Measurements from ENCODE around the gene ZDHHC14. TPM values are rescaled to one million over a fixed set of nuclear protein-coding genes. Genes with fewer than 3 reads are reported as not detected.

ZDHHC14 gene
- total RNA-seq, 1 experiment from 2014 or later: 1.7 TPM

DNA sequence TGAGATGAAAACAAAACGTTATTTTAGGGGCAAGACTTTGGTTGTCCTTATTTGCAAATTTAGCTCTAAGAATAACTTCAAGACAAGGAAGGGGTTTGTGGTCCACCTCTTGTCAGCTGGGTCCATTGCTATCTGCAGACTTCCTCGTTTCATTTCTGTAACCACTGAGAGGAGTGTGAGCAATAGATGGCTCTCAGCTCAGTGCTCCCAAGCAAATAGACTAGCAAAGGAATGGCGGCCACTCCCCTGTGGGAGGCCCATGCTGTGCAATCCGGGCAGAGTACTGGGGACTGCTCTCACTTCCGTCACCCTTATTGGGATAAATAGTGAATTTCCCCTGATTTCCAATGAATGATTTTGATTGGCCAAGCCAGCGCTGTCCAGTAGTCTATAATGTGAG, 176.6 kb downstream of the ZDHHC14 start:
- Histone ChIP-seq H4K5ac (ENCODE audit: insufficient read length, low read depth, low read length) (no peak overlapping the region), H3K9me3 (ENCODE audit: control insufficient read depth, low read depth, low read length) (no peaks in the 10 kb centered on the region), H3K56ac (ENCODE audit: insufficient read length, low read depth, low read length) (no peak overlapping the region), H3K27ac (ENCODE audit: insufficient read length, low read depth, low read length) (no peak overlapping the region), H3K18ac (ENCODE audit: insufficient read length, low read depth, low read length) (no peak overlapping the region), H3K23me2 (ENCODE audit: insufficient read length, low read depth, low read length, poor library complexity, severe bottlenecking) (peaks cover 4% of the 10 kb centered on the region), H3K79me2 (ENCODE audit: insufficient read depth, low read length) (no peaks in the 10 kb centered on the region), H3K79me1 (ENCODE audit: insufficient read depth, low read depth, low read length, poor library complexity, severe bottlenecking) (no peaks in the 10 kb centered on the region), H2AFZ (ENCODE audit: low read length) (no peak overlapping the region), H2BK12ac (ENCODE audit: insufficient read length, low read depth, low read length) (no peak overlapping the region), H2AK5ac (ENCODE audit: insufficient read length, low read length) (no peak overlapping the region), H3K23ac (ENCODE audit: insufficient read length, low read depth, low read length) (no peak overlapping the region), H2BK15ac (ENCODE audit: low read depth, low read length) (no peak overlapping the region), H3K4me1 (ENCODE audit: insufficient read depth, low read length) (peaks cover 9% of the 10 kb centered on the region), H3K27me3 (ENCODE audit: insufficient read depth, low read length) (no peaks in the 10 kb centered on the region), H2BK5ac (ENCODE audit: insufficient read length, low read length) (no peak overlapping the region), H3T11ph (ENCODE audit: low read length) (no peak overlapping the region), H3K4me2 (ENCODE audit: insufficient read depth, insufficient read length, low read length) (no peak overlapping the region), H2BK20ac (ENCODE audit: low read depth, low read length, poor library complexity, severe bottlenecking) (no peak overlapping the region), H4K91ac (ENCODE audit: insufficient read length, low read depth, low read length) (no peak overlapping the region), H4K20me1 (ENCODE audit: control insufficient read depth, insufficient read depth, insufficient read length) (no peaks in the 10 kb centered on the region), H4K8ac (replicated peaks; ENCODE audit: insufficient read length, low read depth, low read length) (no peak overlapping the region), H3K9ac (ENCODE audit: extremely low read depth, insufficient read length, low read length) (no peak overlapping the region), H2BK120ac (ENCODE audit: low read depth, low read length, poor library complexity, severe bottlenecking) (no peak overlapping the region), H3K4ac (ENCODE audit: low read depth, low read length) (no peak overlapping the region), H3K14ac (ENCODE audit: insufficient read depth, low read length) (no peak overlapping the region)
- Mint-ChIP-seq H3K4me3 (no peak overlapping the region), H3K27me3 (ENCODE audit: low read depth) (peaks cover 4% of the 10 kb centered on the region), H3K4me1 (peaks cover 43 to 45% of the 10 kb centered on the region in 2 experiments), H3K9me3 (no peaks in the 10 kb centered on the region), H3K27ac (no peak overlapping the region), H3K36me3 (ENCODE audit: insufficient read depth in 1 of 3, low read depth in 3 of 3) (peaks cover 0 to 2% (median 0%) of the 10 kb centered on the region in 3 experiments; a peak in 1 of 7 replicates)
- TF ChIP-seq, protein P1, sequence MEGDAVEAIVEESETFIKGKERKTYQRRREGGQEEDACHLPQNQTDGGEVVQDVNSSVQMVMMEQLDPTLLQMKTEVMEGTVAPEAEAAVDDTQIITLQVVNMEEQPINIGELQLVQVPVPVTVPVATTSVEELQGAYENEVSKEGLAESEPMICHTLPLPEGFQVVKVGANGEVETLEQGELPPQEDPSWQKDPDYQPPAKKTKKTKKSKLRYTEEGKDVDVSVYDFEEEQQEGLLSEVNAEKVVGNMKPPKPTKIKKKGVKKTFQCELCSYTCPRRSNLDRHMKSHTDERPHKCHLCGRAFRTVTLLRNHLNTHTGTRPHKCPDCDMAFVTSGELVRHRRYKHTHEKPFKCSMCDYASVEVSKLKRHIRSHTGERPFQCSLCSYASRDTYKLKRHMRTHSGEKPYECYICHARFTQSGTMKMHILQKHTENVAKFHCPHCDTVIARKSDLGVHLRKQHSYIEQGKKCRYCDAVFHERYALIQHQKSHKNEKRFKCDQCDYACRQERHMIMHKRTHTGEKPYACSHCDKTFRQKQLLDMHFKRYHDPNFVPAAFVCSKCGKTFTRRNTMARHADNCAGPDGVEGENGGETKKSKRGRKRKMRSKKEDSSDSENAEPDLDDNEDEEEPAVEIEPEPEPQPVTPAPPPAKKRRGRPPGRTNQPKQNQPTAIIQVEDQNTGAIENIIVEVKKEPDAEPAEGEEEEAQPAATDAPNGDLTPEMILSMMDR (conservative IDR thresholded peaks at IDR 0.05): no peak
- WGBS (ENCODE audit: extremely low coverage, insufficient read length, low lambda C conversion rate): no CpG with 5 or more reads among the region's 6 CpGs
- DNase-seq: no peak

Measured in H9 (cell line).